Right cardiac atrium (tissue), 5 donors: Measurements from ENCODE around the gene ESF1. TPM values are rescaled to one million over a fixed set of nuclear protein-coding genes. Genes with fewer than 3 reads are reported as not detected.

Source experiments
- ATAC-seq, 2 donors: fragments of 200-7000 bp; cut with Tn5 transposase; one replicate each; pipeline versions ENCODE4 v1.8.0 to v1.9.1; 2020; ENCODE audit warnings: moderate library complexity in 2 of 2, mild to moderate bottlenecking in 1 of 2
- DNase-seq, 3 donors: peaks; one replicate each; pipeline ENCODE4 v3.0.0-alpha.2; 2020
- H3K27ac ChIP-seq: one replicate; pipeline ENCODE4 v1.5.1; 2013; ENCODE audit warnings: mild to moderate bottlenecking, low read length, control low read depth, moderate library complexity
- H3K27me3 ChIP-seq: one replicate; pipeline ENCODE4 v1.6.1; 2013; ENCODE audit not compliant: control insufficient read depth, insufficient read depth
- H3K4me1 ChIP-seq: one replicate; pipeline ENCODE4 v1.6.1; 2013; ENCODE audit warnings: low read length; ENCODE audit not compliant: control insufficient read depth, insufficient read depth
- H3K4me3 ChIP-seq: one replicate; pipeline ENCODE4 v1.5.1; 2013; ENCODE audit warnings: low read length, control low read depth
- H3K9me3 ChIP-seq: one replicate; pipeline ENCODE4 v1.6.1; 2013; ENCODE audit warnings: low read length; ENCODE audit not compliant: control insufficient read depth
- WGBS: extraction: QIAGEN DNeasy Blood & Tissue Kit; methylation state at CpG from one replicate; pipeline ENCODE4 v1.1.7; 2013; 5-methylcytosine and 5-hydroxymethylcytosine counted together
- intact Hi-C, 4 donors: fragments of 100-400 bp; cut with DNase I; formaldehyde crosslinking; loops; one replicate each; pipeline versions ENCODE4 v1.11.0 to v1.14.0; 2022 to 2023
- polyA plus RNA-seq: library from polyadenylated mRNA; stranded (reverse); fragments of 200-250 nt; gene quantifications from one replicate; pipeline ENCODE4 v1.2.3, GENCODE V29; 2013
- total RNA-seq, 4 donors: library from RNA; stranded (reverse); fragmentation: NEBNext Ultra II Directional; extraction: Animal tissue kit (Norgen Biotek cat#: 25700); gene quantifications; one replicate each; pipeline ENCODE4 v1.2.1, GENCODE V29; 2021
- donor health status: healthy with polysubstance abuse.
- donor health status: DM: no; HTN: yes; CAD: no.
- donor health status: DM: no; HTN: no; CAD: no.
- donor health status: DM: no; HTN: yes; CAD: no; lungs with severe emphysema.
- donor health status: DM: yes; HTN: yes; CAD: no.

The ESF1 gene
- total and polyA plus RNA-seq, 5 donors, result 10.8 to 16.6 (median 12.9) TPM

GRCh38 chr20:13700761-13701160 lies 84.0 kb downstream of the ESF1 start:
- intact Hi-C loops, result no loop called here
- Histone ChIP-seq H3K4me1 (no peaks in the 10 kb centered on the region), H3K9me3 (no peaks in the 10 kb centered on the region), H3K27ac (no peak overlapping the region), H3K27me3 (no peaks in the 10 kb centered on the region), H3K4me3 (no peak overlapping the region)
- ATAC-seq, result no peak
- no peak for DNase-seq

- DNase-seq (no peak), ATAC-seq (no peak)
- H3K27ac ChIP-seq, result no peak overlapping the region
- H3K4me1 ChIP-seq, result no peaks in the 10 kb centered on the region
- no peaks in the 10 kb centered on the region for H3K9me3 ChIP-seq
- intact Hi-C loops, result no loop called here
- 84% methylated on average over 8 of the region's 8 CpGs for WGBS
- no peaks in the 10 kb centered on the region for H3K27me3 ChIP-seq
- no peak overlapping the region for H3K4me3 ChIP-seq
Measured at GRCh38 chr20:13694420-13695150, 90.1 kb downstream of the ESF1 start.

DNA sequence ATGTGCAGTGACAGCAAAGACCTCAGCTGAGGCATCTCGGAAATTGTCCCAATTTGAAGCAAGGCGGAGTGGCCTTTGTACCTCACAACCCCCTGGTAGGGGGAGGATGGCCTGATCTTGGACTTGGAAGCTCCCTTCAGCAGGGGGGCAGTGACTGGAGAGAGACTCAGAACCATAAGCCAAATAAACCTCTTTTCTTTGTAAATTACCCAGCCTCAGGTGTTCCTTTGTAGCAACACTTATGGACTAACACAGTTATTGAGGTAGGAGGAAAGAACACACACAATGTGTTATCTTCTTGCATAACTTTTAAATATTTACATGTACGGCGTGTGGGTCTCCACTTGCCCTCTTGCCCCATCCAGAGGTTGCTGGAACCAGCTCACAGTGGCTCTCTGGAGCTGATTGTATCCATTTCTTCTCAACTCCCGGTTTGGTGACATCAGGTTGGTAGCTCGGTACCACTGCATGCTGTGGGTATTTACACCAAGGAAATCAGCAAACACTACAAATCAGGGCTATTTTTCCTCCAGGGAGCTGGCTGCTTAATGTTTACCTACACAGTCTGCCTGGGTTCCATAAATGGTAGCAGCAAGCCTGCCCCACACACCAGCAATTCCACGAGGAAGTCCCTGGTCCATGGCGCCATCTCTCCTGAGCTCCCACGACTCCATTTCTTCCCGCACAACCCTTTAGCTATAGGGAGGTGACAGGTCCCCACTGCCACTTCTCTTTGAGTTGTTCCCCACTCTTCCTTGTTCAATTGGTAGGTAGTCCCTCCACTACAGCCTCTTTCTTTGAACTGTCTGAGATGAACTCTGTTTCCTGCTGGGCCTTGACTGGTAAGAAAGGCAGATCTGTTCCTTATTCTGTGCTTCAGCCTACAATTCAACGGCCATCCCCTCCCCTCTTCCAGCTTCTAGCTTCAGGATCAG lies 91.7 kb downstream of the ESF1 start:
- no peaks in the 10 kb centered on the region for H3K27me3 ChIP-seq
- H3K4me3 ChIP-seq, result no peak overlapping the region
- intact Hi-C loops, result no loop called here
- 91% methylated on average over 11 of the region's 11 CpGs for WGBS
- no peaks in the 10 kb centered on the region for H3K4me1 ChIP-seq
- no peak for ATAC-seq
- DNase-seq, result no peak
- no peaks in the 10 kb centered on the region for H3K9me3 ChIP-seq
- H3K27ac ChIP-seq, result no peak overlapping the region

- ATAC-seq (peak in 1 of 2 donors; percentile 52), DNase-seq (peak in 1 of 3 donors; percentile 45)
- Histone ChIP-seq H3K4me1 (no peaks in the 10 kb centered on the region), H3K27me3 (no peaks in the 10 kb centered on the region), H3K9me3 (no peaks in the 10 kb centered on the region), H3K27ac (no peak overlapping the region), H3K4me3 (no peak overlapping the region)
- intact Hi-C loops, result no loop called here
- WGBS, result 47% methylated on average over 1 of the region's 1 CpG
Measured at GRCh38 chr20:13690943-13691342, 93.8 kb downstream of the ESF1 start.

GRCh38 chr20:13687815-13688214 lies 96.9 kb downstream of the ESF1 start:
- H3K4me1 ChIP-seq, result no peaks in the 10 kb centered on the region
- DNase-seq (no peak), ATAC-seq (no peak)
- H3K27me3 ChIP-seq, result no peaks in the 10 kb centered on the region
- no peak overlapping the region for H3K27ac ChIP-seq
- no peak overlapping the region for H3K4me3 ChIP-seq
- no peaks in the 10 kb centered on the region for H3K9me3 ChIP-seq
- intact Hi-C loops, result no loop called here
- 65% methylated on average over 3 of the region's 3 CpGs for WGBS

- no peak overlapping the region for H3K4me3 ChIP-seq
- intact Hi-C loops, result no loop called here
- WGBS, result 87% methylated on average over 2 of the region's 2 CpGs
Measured at GRCh38 chr20:13685623-13686022, 99.1 kb downstream of the ESF1 start.

GRCh38 chr20:13684566-13685222 lies 100.0 kb downstream of the ESF1 start:
- no peak overlapping the region for H3K27ac ChIP-seq
- H3K4me3 ChIP-seq, result no peak overlapping the region
- no peaks in the 10 kb centered on the region for H3K9me3 ChIP-seq
- intact Hi-C loops, result no loop called here
- H3K27me3 ChIP-seq, result no peaks in the 10 kb centered on the region
- ATAC-seq (no peak), DNase-seq (no peak)
- no peaks in the 10 kb centered on the region for H3K4me1 ChIP-seq
- 73% methylated on average over 5 of the region's 5 CpGs for WGBS

More at GRCh38 chr20:13685623-13686022, 99.1 kb downstream of the ESF1 start:
- no peak overlapping the region for H3K27ac ChIP-seq
- no peaks in the 10 kb centered on the region for H3K9me3 ChIP-seq
- no peaks in the 10 kb centered on the region for H3K27me3 ChIP-seq
- ATAC-seq, result no peak
- no peaks in the 10 kb centered on the region for H3K4me1 ChIP-seq
- DNase-seq, result no peak

DNA sequence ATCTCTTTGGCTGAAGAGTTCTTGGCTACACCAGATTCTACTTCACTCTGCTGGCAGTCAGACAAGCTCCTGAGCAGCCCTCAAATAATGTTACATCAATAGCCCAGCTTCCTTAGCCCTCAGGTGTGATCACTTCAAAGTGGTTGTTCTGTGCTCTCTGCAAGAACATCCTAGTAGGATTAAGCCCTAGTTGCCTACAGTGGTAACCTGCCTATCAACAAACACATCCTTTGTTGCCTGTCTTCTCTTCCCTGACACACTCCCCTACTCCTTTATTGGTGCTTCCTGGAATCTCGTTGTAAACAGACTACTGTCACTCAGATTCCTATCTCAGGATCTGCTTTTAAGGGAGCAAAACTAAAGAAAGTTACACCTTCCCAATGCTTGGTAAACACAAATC lies 100.9 kb downstream of the ESF1 start:
- DNase-seq, result no peak
- Histone ChIP-seq H3K4me1 (no peaks in the 10 kb centered on the region), H3K27me3 (no peaks in the 10 kb centered on the region), H3K27ac (no peak overlapping the region), H3K9me3 (no peaks in the 10 kb centered on the region), H3K4me3 (no peak overlapping the region)
- intact Hi-C loops, result no loop called here
- 34% methylated on average over 1 of the region's 1 CpG for WGBS
- ATAC-seq, result no peak

GRCh38 chr20:13681248-13682125 lies 103.2 kb downstream of the ESF1 start:
- intact Hi-C loops, result no loop called here
- Histone ChIP-seq H3K27me3 (no peaks in the 10 kb centered on the region), H3K4me3 (no peak overlapping the region), H3K9me3 (no peaks in the 10 kb centered on the region), H3K4me1 (no peaks in the 10 kb centered on the region), H3K27ac (no peak overlapping the region)
- ATAC-seq (no peak), DNase-seq (no peak)
- 91% methylated on average over 4 of the region's 4 CpGs for WGBS

DNA sequence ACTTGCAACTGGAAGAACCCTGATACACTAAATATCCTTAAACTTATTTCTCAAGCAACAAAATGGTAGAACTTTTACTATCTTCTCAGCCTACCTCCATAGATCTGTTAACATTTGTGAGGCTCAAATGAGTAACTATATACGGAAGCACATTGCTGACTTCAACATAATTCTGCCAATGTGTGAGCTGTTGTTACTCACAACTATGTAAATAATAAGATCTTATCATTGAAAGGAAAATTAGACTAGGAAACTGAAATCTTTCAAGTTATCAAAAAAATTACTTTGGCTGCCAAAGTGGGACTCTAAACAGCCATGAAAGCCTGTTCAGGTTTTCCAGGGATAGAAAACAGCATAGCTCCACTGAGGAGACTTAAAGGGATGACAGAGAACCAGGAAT lies 105.8 kb downstream of the ESF1 start:
- DNase-seq, result no peak
- Histone ChIP-seq H3K9me3 (no peaks in the 10 kb centered on the region), H3K4me1 (no peaks in the 10 kb centered on the region), H3K27me3 (no peaks in the 10 kb centered on the region), H3K4me3 (no peak overlapping the region), H3K27ac (no peak overlapping the region)
- WGBS, result 78% methylated on average over 1 of the region's 1 CpG
- ATAC-seq, result no peak
- intact Hi-C loops, result no loop called here
